GM23338 (cell line): ENCODE results near the gene BCKDHA. TPM values are rescaled to one million over a fixed set of nuclear protein-coding genes. Genes with fewer than 3 reads are reported as not detected.

Source experiments
- ATAC-seq: fragments of 200-7000 bp; cut with Tn5 transposase; 3 replicates; pipeline ENCODE4 v1.9.1; 2020
- DNase-seq: peaks from one replicate; pipeline ENCODE4 v3.0.0-alpha.2; 2015; ENCODE audit warnings: low spot score
- H2AFZ ChIP-seq: fragments of 200-600 bp; sonication (generic); 2 replicates; pipeline ENCODE4 v1.8.0; 2016; ENCODE audit warnings: antibody characterized with exemption, mild to moderate bottlenecking, moderate library complexity
- H3F3A ChIP-seq: fragments of 200-600 bp; sonication (generic); replicated peaks from 2 replicates; pipeline ENCODE4 v1.8.0; 2017; ENCODE audit warnings: antibody characterized with exemption, mixed run types, low read depth
- H3K27ac ChIP-seq: fragments of 200-600 bp; sonication (generic); 2 replicates; pipeline ENCODE4 v1.6.1; 2016; ENCODE audit warnings: low read depth
- H3K27me3 ChIP-seq: fragments of 200-600 bp; sonication (generic); 2 replicates; pipeline ENCODE4 v1.8.0; 2016; ENCODE audit warnings: mild to moderate bottlenecking, mixed run types, moderate library complexity; ENCODE audit not compliant: insufficient read depth
- H3K36me3 ChIP-seq: fragments of 200-600 bp; sonication (generic); 2 replicates; pipeline ENCODE4 v1.8.0; 2016; ENCODE audit warnings: mild to moderate bottlenecking; ENCODE audit not compliant: insufficient read depth
- H3K4me1 ChIP-seq: fragments of 200-600 bp; sonication (generic); 2 replicates; pipeline ENCODE4 v1.8.0; 2016; ENCODE audit warnings: mild to moderate bottlenecking, moderate library complexity; ENCODE audit not compliant: insufficient read depth
- H3K4me2 ChIP-seq: fragments of 200-600 bp; sonication (generic); 2 replicates; pipeline ENCODE4 v1.7.1; 2017; ENCODE audit warnings: mixed run types
- H3K4me3 ChIP-seq: fragments of 200-600 bp; sonication (generic); 2 replicates; pipeline ENCODE4 v1.6.1; 2016; ENCODE audit warnings: mixed run types
- H3K79me2 ChIP-seq: fragments of 200-600 bp; sonication (generic); replicated peaks from 2 replicates; pipeline ENCODE4 v1.8.0; 2017; ENCODE audit warnings: mild to moderate bottlenecking; ENCODE audit not compliant: insufficient read depth
- H3K9me2 ChIP-seq: fragments of 200-600 bp; sonication (generic); 2 replicates; pipeline ENCODE4 v1.8.0; 2017; ENCODE audit not compliant: insufficient read depth
- H4K20me1 ChIP-seq: fragments of 200-600 bp; sonication (generic); replicated peaks from 2 replicates; pipeline ENCODE4 v1.8.0; 2017; ENCODE audit warnings: mild to moderate bottlenecking; ENCODE audit not compliant: insufficient read depth
- H3K27ac Mint-ChIP-seq: 2 replicates; pipeline ENCODE4 v1.8.0; 2020; ENCODE audit warnings: inconsistent platforms, mild to moderate bottlenecking, moderate library complexity, mixed read lengths
- H3K27me3 Mint-ChIP-seq: 3 replicates; pipeline ENCODE4 v1.8.0; 2022; ENCODE audit warnings: low read depth, mild to moderate bottlenecking, moderate library complexity, mixed read lengths, inconsistent platforms; ENCODE audit not compliant: insufficient read depth, poor library complexity
- H3K36me3 Mint-ChIP-seq: 3 replicates; pipeline ENCODE4 v1.8.0; 2021; ENCODE audit warnings: low read depth, mild to moderate bottlenecking, inconsistent platforms, moderate library complexity, mixed read lengths
- H3K4me1 Mint-ChIP-seq: 3 replicates; pipeline ENCODE4 v1.8.0; 2020; ENCODE audit warnings: mild to moderate bottlenecking, inconsistent platforms, mixed read lengths
- H3K4me3 Mint-ChIP-seq: 3 replicates; pipeline ENCODE4 v1.8.0; 2021; ENCODE audit warnings: moderate library complexity, mild to moderate bottlenecking, inconsistent platforms, mixed read lengths
- H3K9me3 Mint-ChIP-seq: 3 replicates; pipeline ENCODE4 v1.8.0; 2020; ENCODE audit warnings: moderate library complexity, mild to moderate bottlenecking, inconsistent platforms, mixed read lengths
- CREB1 ChIP-seq: fragments of 250-450 bp; sonication (Bioruptor Pico); IDR thresholded peaks from 2 replicates; pipeline ENCODE4 v1.5.0; 2020; ENCODE audit warnings: low read depth, mild to moderate bottlenecking, moderate library complexity
- CTCF ChIP-seq, 2 experiments: fragments of 200-600 bp in 1 of 2; sonication (generic) in 1 of 2; conservative IDR thresholded peaks; 2 replicates each; pipeline versions ENCODE4 v1.5.1 to v1.6.1; 2016 to 2017; ENCODE audit warnings: antibody characterized with exemption in 2 of 2, low read depth in 2 of 2, mild to moderate bottlenecking in 2 of 2, moderate library complexity in 1 of 2
- ETS1 ChIP-seq: IDR thresholded peaks from 2 replicates; pipeline ENCODE4 v1.6.1; 2016; ENCODE audit warnings: antibody characterized with exemption
- EZH2phosphoT487 ChIP-seq: fragments of 200-600 bp; sonication (generic); IDR thresholded peaks from one replicate; pipeline ENCODE4 v1.8.1; 2018; ENCODE audit warnings: antibody characterized with exemption; ENCODE audit not compliant: unreplicated experiment
- JUNB ChIP-seq: IDR thresholded peaks from one replicate; pipeline ENCODE4 v1.6.1; 2016; ENCODE audit warnings: antibody characterized with exemption; ENCODE audit not compliant: unreplicated experiment
- NANOG ChIP-seq: IDR thresholded peaks from 2 replicates; pipeline ENCODE4 v1.6.1; 2016; ENCODE audit warnings: antibody characterized with exemption, borderline replicate concordance
- REST ChIP-seq: IDR thresholded peaks from one replicate; pipeline ENCODE4 v1.6.1; 2018; ENCODE audit warnings: antibody characterized with exemption; ENCODE audit not compliant: unreplicated experiment
- STAT1 ChIP-seq: IDR thresholded peaks from one replicate; pipeline ENCODE4 v1.6.1; 2016; ENCODE audit warnings: antibody characterized with exemption; ENCODE audit not compliant: unreplicated experiment
- ZNF114 ChIP-seq: fragments of 250-450 bp; sonication (Bioruptor Pico); IDR thresholded peaks from 2 replicates; pipeline ENCODE4 v1.5.0; 2020; ENCODE audit warnings: mild to moderate bottlenecking, moderate library complexity
- ZNF331 ChIP-seq: fragments of 250-450 bp; sonication (Bioruptor Pico); IDR thresholded peaks from 2 replicates; pipeline ENCODE4 v1.5.0; 2020; ENCODE audit warnings: low read depth, mild to moderate bottlenecking, moderate library complexity
- ZNF462 ChIP-seq: fragments of 250-450 bp; sonication (Bioruptor Pico); IDR thresholded peaks from 2 replicates; pipeline ENCODE4 v1.5.0; 2020; ENCODE audit warnings: mild to moderate bottlenecking, moderate library complexity
- polyA plus RNA-seq: library from polyadenylated mRNA; unstranded; fragments of >200 nt; fragmentation: Nextera tagmentation; extraction: Ambion mirVana; gene quantifications from 2 replicates; pipeline ENCODE4 v1.2.1, GENCODE V29; 2016
- total RNA-seq: library from RNA; depleted of rRNA; stranded (reverse); fragments of >200 nt; shearing (Covaris generic); gene quantifications from 2 replicates; pipeline ENCODE4 v1.2.3, GENCODE V29; 2014

Gene BCKDHA
- total and polyA plus RNA-seq, 2 experiments from 2014 or later, result 15.0 to 42.4 TPM

- TF ChIP-seq ETS1 (no peak), JUNB (no peak), CTCF (conservative IDR thresholded peaks at IDR 0.05; ENCODE audit: low read depth in 2 of 2) (no peak), ZNF331 (CRISPR knock-in tag) (no peak), STAT1 (no peak), REST (no peak)
Observed at GRCh38 chr19:41373993-41374392, 23.6 kb upstream of the BCKDHA start (continued).

GRCh38 chr19:41376241-41376997 is 21.2 kb upstream of the BCKDHA start, which contains the start of gene TMEM91:
Gene TMEM91 (plus strand): TSS chr19:41376533. CDS start chr19:41378310, 1,777 bp downstream.
- Histone ChIP-seq H3F3A (0 out of 2 replicates have a peak, but pooled peaks cover 5% of the 10 kb centered on the region), H3K4me3 (peak within 1 kb of the TSS; percentile 86), H3K4me1 (peaks cover 5% of the 10 kb centered on the region; the same call in 1 of the 2 replicates), H3K27me3 (peaks cover 7% of the 10 kb centered on the region; the same call in 1 of the 2 replicates), H3K27ac (no peak within 1 kb of the TSS; the same call in 1 of the 2 replicates), H4K20me1 (no peaks in the 10 kb centered on the region; the same call in 1 of the 2 replicates), H2AFZ (peak within 1 kb of the TSS; percentile 92), H3K79me2 (no peaks in the 10 kb centered on the region), H3K4me2 (peak within 1 kb of the TSS; percentile 94), H3K36me3 (no peaks in the 10 kb centered on the region), H3K9me2 (no peaks in the 10 kb centered on the region)
- peaks cover 10% of the 10 kb centered on the region for H3K4me1 Mint-ChIP-seq
- ATAC-seq (peak; percentile 85), DNase-seq (peak; percentile 82)
- H3K27me3 Mint-ChIP-seq, result peaks cover 21% of the 10 kb centered on the region
- H3K27ac Mint-ChIP-seq, result 0 out of 2 replicates have a peak within 1 kb of the TSS, but pooled peaks have one; percentile 4
- H3K9me3 Mint-ChIP-seq, result no peaks in the 10 kb centered on the region
- H3K4me3 Mint-ChIP-seq, result peak within 1 kb of the TSS; percentile 79
- no peaks in the 10 kb centered on the region for H3K36me3 Mint-ChIP-seq
- TF ChIP-seq CREB1 (CRISPR knock-in tag), result 0 out of 2 replicates have a peak, but pooled peaks have one; percentile 30
- no peak for TF ChIP-seq ZNF331 (CRISPR knock-in tag)
- TF ChIP-seq JUNB, result no peak
- no peak for TF ChIP-seq NANOG
- no peak for TF ChIP-seq ZNF462 (CRISPR knock-in tag)
- TF ChIP-seq EZH2phosphoT487, result no peak
- TF ChIP-seq ZNF114 (CRISPR knock-in tag), result no peak
